Coronary artery (tissue), 2 donors: ENCODE data around the gene CD207.

Experiments used
- DNase-seq: peaks from one replicate; pipeline ENCODE4 v3.0.0-alpha.2; 2017; ENCODE audit warnings: low spot score
- H3K27ac ChIP-seq, 2 donors: fragments of 200-600 bp; sonication (generic); one replicate each; pipeline ENCODE4 v1.5.1; 2016 to 2019
- H3K4me3 ChIP-seq: fragments of 200-600 bp; sonication (generic); 2 replicates; pipeline ENCODE4 v1.5.1; 2016; ENCODE audit warnings: mild to moderate bottlenecking, moderate library complexity
- CTCF ChIP-seq: fragments of 200-600 bp; sonication (generic); IDR thresholded peaks from one replicate; pipeline ENCODE4 v1.5.1; 2019; ENCODE audit warnings: antibody characterized with exemption

CD207 gene

GRCh38 chr2:70855667-70856066 lies 20.1 kb upstream of the CD207 start:
- TF ChIP-seq CTCF = no peak
- no peak for DNase-seq
- Histone ChIP-seq H3K27ac (no peak overlapping the region), H3K4me3 (no peak overlapping the region)

- Histone ChIP-seq H3K27ac (no peak overlapping the region), H3K4me3 (no peak overlapping the region)
- no peak for TF ChIP-seq CTCF
- DNase-seq = no peak
These were observed 18.8 kb upstream of the CD207 start for GRCh38 chr2:70854411-70854810.

GRCh38 chr2:70852824-70853223 lies 17.2 kb upstream of the CD207 start:
- Histone ChIP-seq H3K4me3 (no peak overlapping the region), H3K27ac (no peak overlapping the region)
- no peak for TF ChIP-seq CTCF
- DNase-seq = no peak

GRCh38 chr2:70851704-70852103 lies 16.1 kb upstream of the CD207 start:
- TF ChIP-seq CTCF = no peak
- DNase-seq = no peak
- H3K27ac ChIP-seq = no peak overlapping the region
- no peak overlapping the region for H3K4me3 ChIP-seq

- DNase-seq = no peak
- Histone ChIP-seq H3K27ac (no peak overlapping the region), H3K4me3 (no peak overlapping the region)
- TF ChIP-seq CTCF = no peak
These were observed 15.3 kb upstream of the CD207 start for GRCh38 chr2:70850925-70851324.

- no peak overlapping the region for H3K4me3 ChIP-seq
- DNase-seq = no peak
- H3K27ac ChIP-seq = no peak overlapping the region
- TF ChIP-seq CTCF = no peak
These were observed 6.8 kb upstream of the CD207 start for GRCh38 chr2:70842401-70842800.

- TF ChIP-seq CTCF = no peak
- no peak for DNase-seq
- no peak overlapping the region for H3K27ac ChIP-seq
- H3K4me3 ChIP-seq = no peak overlapping the region
These were observed 2.6 kb upstream of the CD207 start for GRCh38 chr2:70837980-70838925.
